K562 treated with DMSO at 1 percent for 12 hours (cell line): ENCODE measurements around the gene RBM17. TPM values are rescaled to one million over a fixed set of nuclear protein-coding genes. Genes with fewer than 3 reads are reported as not detected.

Experiments
- total RNA-seq: library from RNA; unstranded; fragments of 300-600 nt; gene quantifications from 2 replicates; pipeline ENCODE4 v1.2.3, GENCODE V29; 2022; ENCODE audit not compliant: insufficient read depth

Gene RBM17
- total RNA-seq: 43.4 and 72.4 TPM in 2 replicates

GRCh38 chr10:6088721-6089333 is at the start of gene RBM17:
Gene RBM17 (plus strand): TSS chr10:6089034. CDS start chr10:6097066, 8,032 bp downstream.

DNA sequence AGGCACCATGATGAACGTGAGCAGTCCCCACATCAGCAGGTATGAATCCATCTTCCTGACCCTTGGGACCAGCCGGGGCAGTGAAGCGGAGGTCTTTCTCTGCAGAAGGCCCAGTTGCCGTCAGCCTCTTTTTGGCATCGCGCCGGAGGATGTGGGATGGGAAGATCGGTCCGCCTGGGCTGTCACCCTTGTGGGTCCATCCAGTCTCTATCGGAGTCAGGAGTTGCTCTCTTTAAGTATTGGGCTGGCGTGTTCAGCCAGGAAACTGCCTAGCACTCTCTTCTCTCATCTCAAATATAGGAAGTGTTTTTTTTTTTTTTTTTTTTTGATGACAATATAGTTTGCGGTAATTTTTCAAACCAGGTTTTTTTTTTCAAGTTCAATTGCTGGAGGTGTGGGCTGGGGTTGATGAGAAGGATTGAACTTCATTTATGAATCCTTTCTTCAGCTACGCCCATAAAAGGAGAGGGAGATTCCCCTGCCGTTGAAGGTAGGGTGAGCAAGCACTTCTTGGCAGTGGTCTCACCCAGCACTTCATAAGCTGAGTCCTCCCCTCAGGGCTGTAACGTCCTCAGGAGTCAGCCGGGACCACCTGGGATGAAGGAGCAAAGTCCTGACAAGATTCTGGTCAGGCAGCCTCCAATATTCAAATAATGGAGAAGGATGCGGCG is 26.6 kb upstream of the RBM17 start, which contains the start of gene IL2RA:
Gene IL2RA, minus strand, starts transcription at position 267 of the 671 bp plus-strand sequence. Its CDS starts 216 bp downstream, at position 51.

Other genes starting within 250 kb of the RBM17 start
- 4.8 and 7.0 TPM in 2 replicates for gene ANKRD16, start 199.1 kb upstream of the RBM17 start, total RNA-seq
- gene FBH1, start 198.8 kb upstream of the RBM17 start, total RNA-seq: 51.1 and 78.6 TPM in 2 replicates
- gene IL15RA, start 111.5 kb upstream of the RBM17 start, total RNA-seq: 22.3 and 28.3 TPM in 2 replicates
- 1.2 TPM in 1 of 2 replicates, not detected in the other for gene IL2RA, start 26.7 kb upstream of the RBM17 start, total RNA-seq
- 11.0 and 23.8 TPM in 2 replicates for gene PFKFB3, start 113.9 kb downstream of the RBM17 start, total RNA-seq